ENCODE results near the gene AKAP12. TPM values are rescaled to one million over a fixed set of nuclear protein-coding genes. Genes with fewer than 3 reads are reported as not detected.

Gene AKAP12
- total and polyA plus RNA-seq, 12 donors: 5.7 to 43.3 (median 12.2) TPM

GRCh38 chr6:151402228-151402627 is 162.5 kb downstream of the AKAP12 start:
- no peak overlapping the region for H3K27ac ChIP-seq
- DNase-seq (no peak), ATAC-seq (no peak)
- no peak for TF ChIP-seq CTCF (IDR thresholded peaks at IDR 0.05)
- no peaks in the 10 kb centered on the region for H3K9me3 ChIP-seq
- no peak overlapping the region for H3K4me3 ChIP-seq
- H3K4me1 ChIP-seq: peaks cover 0 to 53% (median 13%) of the 10 kb centered on the region in 9 donors
- H3K36me3 ChIP-seq: peaks cover 0 to 63% (median 7%) of the 10 kb centered on the region in 9 donors
- WGBS, 2 donors: 98 to 100% methylated on average over 1 of the region's 1 CpG
- no peaks in the 10 kb centered on the region for H3K27me3 ChIP-seq
- intact Hi-C loops (cut with DNase I): loop anchor here in 2 of 10 donors (10.0 kb wide), 1 partner anchor 73 kb away; no protein-coding TSS in a partner anchor

GRCh38 chr6:151403919-151404308 is 164.1 kb downstream of the AKAP12 start:
- H3K4me1 ChIP-seq: peaks cover 0 to 36% (median 10%) of the 10 kb centered on the region in 9 donors
- H3K27me3 ChIP-seq: no peaks in the 10 kb centered on the region
- intact Hi-C loops (cut with DNase I): loop anchor here in 2 of 10 donors (10.0 kb wide), 1 partner anchor 71 kb away; no protein-coding TSS in a partner anchor
- WGBS, 2 donors: 88 to 91% methylated on average over 4 of the region's 4 CpGs
- H3K9me3 ChIP-seq: no peaks in the 10 kb centered on the region
- ATAC-seq (no peak), DNase-seq (no peak)
- no peak for TF ChIP-seq CTCF (IDR thresholded peaks at IDR 0.05)
- H3K4me3 ChIP-seq: no peak overlapping the region
- H3K36me3 ChIP-seq: peaks cover 0 to 75% (median 7%) of the 10 kb centered on the region in 9 donors
- H3K27ac ChIP-seq: no peak overlapping the region

Other genes with a start within 250 kb of the AKAP12 start
- 1 to 10 TPM; 3.4 to 8.3 (median 5.2) TPM for gene ZBTB2, start 151.6 kb downstream of the AKAP12 start, total RNA-seq
- 1 to 10 TPM; 4.1 to 4.4 TPM for gene ZBTB2, start 151.6 kb downstream of the AKAP12 start, polyA plus RNA-seq
- gene RMND1, start 212.2 kb downstream of the AKAP12 start, total RNA-seq: 10 to 100 TPM; 10.9 to 17.6 (median 14.7) TPM
- 10 to 100 TPM; 14.3 to 25.2 TPM for gene RMND1, start 212.2 kb downstream of the AKAP12 start, polyA plus RNA-seq

Data from heart right ventricle (tissue), 16 donors.